ENCODE results near the gene PLA2G4D.

Gene PLA2G4D

GRCh38 chr15:42070279-42070975 lies 23.9 kb downstream of the PLA2G4D start:
- no peak for DNase-seq

- no peak for DNase-seq
Observed at GRCh38 chr15:42069496-42070278, 24.7 kb downstream of the PLA2G4D start.

- DNase-seq: no peak
Observed at GRCh38 chr15:42069025-42069424, 25.3 kb downstream of the PLA2G4D start.

DNA sequence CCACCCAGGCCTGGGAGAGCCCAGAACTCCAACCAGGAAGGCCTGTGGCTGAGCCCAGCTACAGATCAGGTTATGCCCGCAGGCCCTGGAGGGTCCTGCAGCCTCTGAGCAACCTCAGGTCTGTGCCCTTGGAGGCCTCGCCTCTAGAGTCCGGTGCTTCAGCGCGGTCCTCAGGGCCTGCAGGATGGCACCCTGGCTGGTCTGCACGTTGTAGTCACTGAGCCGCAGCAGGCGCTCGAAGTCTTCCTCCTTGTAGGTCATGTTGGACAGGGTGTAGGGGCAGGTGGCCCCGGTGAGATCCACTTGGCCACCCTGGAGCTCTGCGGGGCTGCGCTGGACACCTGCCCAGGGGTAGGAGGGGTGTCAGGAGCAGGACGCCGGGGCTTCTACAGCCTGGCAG lies 25.8 kb downstream of the PLA2G4D start:
- no peak for DNase-seq

GRCh38 chr15:42066764-42067415 lies 27.5 kb downstream of the PLA2G4D start:
- DNase-seq: no peak

GRCh38 chr15:42065468-42065867 lies 28.9 kb downstream of the PLA2G4D start:
- DNase-seq: no peak

DNA sequence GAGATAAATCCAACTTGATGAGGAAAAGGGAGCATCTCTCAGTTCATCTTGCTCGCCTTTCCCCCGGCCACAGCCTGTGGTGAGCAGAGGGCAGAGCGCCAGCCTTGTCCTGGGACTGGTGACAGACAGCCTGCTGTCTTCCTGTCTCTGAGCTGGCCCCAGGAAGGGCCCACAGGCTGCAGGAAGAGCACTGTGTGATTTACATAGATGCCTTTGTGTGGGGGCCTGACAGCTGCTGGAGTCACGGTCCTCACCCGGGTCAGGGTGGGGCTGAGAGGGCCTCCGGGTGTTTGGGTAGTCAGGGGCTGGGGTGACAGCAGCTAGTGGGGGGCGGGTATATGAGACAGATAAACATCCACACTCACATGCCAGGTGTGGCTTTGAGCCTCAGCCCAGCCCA lies 29.3 kb downstream of the PLA2G4D start:
- peak; percentile 54 for DNase-seq

- no peak for DNase-seq
Observed at GRCh38 chr15:42064271-42064670, 30.1 kb downstream of the PLA2G4D start.

DNA sequence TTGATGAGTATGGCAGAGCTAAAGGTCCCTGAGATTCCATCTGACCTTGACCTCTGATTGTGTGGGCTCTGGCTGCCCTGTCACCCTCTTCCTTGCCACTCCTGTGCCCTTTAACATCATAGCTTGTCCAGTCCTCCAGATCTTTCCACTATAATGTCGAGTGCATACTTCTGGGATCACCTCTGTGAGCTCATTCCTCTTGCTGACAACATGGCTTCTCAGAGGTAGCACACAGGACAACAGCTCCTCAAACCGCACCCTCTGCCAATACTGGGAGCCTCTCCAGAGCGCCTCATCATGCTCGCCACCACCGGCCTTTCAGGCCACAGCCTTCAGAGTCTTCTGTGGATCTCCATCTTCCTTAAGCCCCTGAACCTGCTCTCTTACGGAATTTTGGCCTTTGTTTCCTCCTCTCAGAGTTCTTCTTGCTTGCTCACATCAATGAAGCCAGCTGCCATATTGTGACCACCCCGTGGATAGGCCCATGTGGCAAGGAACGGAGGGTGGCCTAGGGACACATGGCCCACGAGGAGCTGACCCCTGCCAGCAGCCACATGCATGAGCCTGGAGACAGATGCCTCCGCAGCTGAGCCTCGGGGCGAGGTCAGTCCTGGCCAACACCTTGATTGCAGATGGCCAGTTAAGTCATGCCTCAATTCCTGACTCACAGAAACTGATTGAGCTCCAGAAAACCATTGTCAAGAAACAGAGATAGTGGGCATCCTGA lies 31.1 kb downstream of the PLA2G4D start:
- no peak for DNase-seq

GRCh38 chr15:42062284-42062806 lies 32.0 kb downstream of the PLA2G4D start:
- no peak for DNase-seq

DNA sequence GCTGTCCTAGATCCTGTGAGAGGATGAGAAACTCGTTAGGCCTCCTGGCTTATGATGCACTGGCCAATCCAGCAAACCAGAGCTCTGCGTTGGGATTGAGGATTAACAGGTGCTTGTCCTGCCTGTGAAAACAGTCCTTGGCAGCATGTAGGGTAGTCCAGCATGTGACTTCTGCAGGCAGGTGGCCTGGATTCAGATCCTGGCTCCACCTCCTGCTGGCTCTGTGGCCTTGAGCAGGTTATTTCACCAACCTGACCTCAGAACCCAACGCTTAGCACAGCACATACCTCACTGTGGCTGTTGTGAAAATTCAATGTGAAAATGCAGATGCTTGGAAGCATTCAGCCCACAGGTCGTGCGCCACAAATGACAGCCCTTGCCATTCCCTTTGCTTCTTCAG lies 33.6 kb downstream of the PLA2G4D start:
- DNase-seq: peak; percentile 25

DNA sequence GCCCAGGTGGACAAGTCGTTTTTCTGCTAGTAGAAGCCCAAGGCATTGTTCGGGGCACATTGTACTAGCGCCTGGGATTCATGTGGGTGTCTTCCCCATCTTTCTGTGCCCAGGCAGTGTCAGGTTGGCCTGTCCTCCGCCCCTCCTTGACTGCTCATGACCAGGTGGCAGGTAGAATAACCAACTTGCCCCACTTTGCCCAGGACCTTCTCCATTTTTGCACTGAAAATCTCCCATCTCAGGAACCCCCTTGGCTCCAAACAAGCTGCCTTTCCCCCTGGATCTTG lies 33.9 kb downstream of the PLA2G4D start:
- no peak for DNase-seq

- peak; percentile 67 for DNase-seq
Observed at GRCh38 chr15:42059661-42060476, 34.5 kb downstream of the PLA2G4D start.

DNA sequence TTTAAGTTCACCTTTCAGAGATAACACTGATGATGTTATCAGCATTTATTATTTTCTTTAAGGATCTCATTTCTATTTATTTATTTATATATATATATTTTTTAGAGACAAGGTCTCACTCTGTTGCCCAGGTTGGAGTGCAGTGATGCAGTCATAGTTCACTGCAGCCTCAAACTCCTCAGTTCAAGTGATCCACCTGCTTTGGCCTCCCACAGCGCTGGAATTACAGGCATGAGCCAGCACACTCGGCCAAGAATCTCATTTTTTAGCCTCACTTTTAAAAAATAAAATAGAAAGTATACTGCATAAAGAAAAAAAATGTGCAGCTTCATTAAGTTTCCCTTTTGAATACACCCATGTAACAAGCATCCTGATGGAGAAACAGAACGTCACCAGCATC lies 35.6 kb downstream of the PLA2G4D start:
- DNase-seq: no peak

- DNase-seq: peak; percentile 14
Observed at GRCh38 chr15:42057799-42058646, 36.3 kb downstream of the PLA2G4D start.

GRCh38 chr15:42056934-42057798 lies 37.2 kb downstream of the PLA2G4D start:
- DNase-seq: peak; percentile 97

GRCh38 chr15:42053914-42054313 lies 40.4 kb downstream of the PLA2G4D start:
- no peak for DNase-seq

- DNase-seq: no peak
Observed at GRCh38 chr15:42053010-42053409, 41.4 kb downstream of the PLA2G4D start.

DNA sequence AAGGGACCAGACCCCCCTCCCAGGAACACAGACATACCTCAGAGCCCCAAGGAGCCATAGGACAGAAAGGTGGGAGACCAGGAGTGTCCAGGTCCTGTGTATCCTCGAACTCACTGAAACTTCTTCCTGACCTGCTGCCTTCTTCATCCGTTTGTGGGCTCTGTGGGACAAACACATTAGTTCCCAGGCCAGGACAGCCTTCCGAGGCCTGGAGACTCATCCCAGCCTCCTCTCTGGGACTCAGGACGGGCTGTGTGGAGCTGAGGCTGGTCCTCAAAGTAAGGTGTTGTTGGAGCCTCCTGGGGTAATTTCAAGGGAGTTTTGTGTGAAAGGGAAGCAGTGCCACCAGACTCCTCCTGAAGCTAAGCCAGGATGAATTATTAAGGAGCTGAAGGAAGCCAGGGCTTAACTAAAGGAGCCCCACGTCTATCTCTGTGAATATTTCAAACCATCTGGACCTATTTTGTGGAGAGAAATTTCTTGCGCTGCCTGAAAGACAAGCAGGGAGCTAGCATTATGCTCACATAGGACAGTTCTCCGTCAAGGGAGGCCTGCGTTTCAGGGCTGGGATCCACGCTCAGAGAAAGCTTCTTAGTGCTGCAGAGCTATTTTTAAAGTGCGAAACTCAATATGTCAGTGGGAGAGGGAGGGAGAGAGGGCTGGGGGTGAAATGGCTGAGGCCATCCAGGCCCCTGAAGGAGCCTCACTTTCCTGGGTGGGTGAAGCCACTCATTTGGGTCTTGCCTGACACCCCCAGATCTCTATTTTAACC lies 43.7 kb downstream of the PLA2G4D start:
- DNase-seq: no peak

- no peak for DNase-seq
Observed at GRCh38 chr15:42048821-42049200, 45.6 kb downstream of the PLA2G4D start.
